ENCODE measurements around the gene ARL13B.
"Not testable (repeated sequence)": the region's sequence is repeated elsewhere in the genome, so short reads cannot be mapped to it uniquely, and the experiment has no call there.

Gene ARL13B

DNA sequence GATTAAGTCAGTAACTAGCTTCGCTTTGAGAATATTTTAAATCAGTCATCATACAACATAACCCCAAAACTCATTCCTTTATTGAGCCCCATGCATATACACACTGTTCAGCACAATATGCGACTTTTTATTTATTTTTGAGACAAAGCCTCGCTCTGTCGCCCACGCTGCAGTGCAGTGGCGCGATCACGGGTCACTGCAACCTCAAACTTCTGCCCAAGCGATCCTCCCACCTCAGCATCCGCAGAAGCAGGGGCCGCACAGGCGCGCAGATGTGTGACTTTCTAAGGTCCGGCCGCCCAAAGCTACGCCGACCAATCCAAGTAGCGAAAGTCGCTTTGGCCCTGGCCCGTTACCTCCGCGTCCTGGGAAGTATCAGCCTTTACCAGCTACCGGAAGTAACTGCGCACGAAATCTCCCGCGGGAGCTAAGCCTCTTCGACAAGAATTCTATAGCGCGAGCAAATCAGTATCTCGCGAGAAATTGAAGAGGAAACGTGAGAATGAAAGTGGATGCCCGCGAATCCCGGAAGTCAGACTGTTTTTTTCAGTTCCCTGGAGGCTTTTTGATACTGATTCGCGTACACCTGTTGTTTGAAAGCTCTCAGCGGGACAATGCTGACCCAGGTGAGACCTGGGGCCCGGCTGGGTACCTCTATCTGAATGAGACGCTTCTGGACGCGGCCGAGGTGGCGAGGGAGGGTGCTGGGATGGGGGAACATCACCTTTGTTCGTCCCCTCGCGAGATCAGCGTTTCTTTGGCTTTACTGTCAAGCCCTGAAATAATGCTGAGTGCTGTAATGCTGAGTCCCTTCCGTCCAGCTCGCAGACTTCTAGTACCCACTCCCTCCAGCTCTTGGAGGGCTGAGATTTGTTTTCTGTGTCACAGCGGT lies 82.8 kb downstream of the ARL13B start, which contains the start of the genes DHFR2 and NSUN3:
TSS of gene DHFR2 (minus strand) at position 404 of the 892 bp plus-strand sequence. CDS start 1,405 bp downstream, outside the sequence.
TSS of gene NSUN3 (plus strand) at position 549 of the 892 bp plus-strand sequence. CDS start at position 615, 66 bp downstream.
- DNase-seq (ENCODE audit: low read depth, low spot score) = peak; percentile 98

DNA sequence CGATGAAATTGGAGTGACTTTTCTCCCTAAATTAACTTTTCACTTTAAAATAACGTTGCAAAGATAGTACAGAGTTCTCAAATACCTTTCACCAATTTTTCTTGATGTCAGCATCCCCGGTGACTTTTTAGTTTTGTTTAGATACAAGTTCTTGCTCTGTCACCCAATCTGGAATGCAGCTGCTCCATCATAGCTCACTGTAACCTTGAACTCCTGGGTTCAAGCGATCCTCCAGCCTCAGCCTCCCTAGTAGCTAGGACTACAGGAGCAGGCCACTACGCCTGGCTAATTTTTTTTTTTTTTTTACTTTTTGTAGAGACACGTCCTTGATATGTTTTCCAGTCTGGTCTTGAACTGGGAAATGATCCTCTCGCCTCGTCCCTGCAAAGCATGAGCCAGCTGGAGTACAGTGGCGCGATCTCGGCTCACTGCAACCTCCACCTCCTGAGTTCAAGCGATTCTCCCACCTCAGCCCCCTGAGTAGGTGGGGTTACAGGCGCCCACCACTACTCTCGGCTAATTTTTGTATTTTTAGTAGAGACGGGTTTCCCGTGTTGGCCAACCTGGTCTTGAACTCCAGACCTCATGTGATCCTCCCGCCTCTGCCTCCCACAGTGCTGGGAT lies 83.7 kb downstream of the ARL13B start:
- DNase-seq (ENCODE audit: low read depth, low spot score) = no peak

GRCh38 chr3:94064243-94064860 lies 84.4 kb downstream of the ARL13B start:
- DNase-seq (ENCODE audit: low read depth, low spot score) = no peak

DNA sequence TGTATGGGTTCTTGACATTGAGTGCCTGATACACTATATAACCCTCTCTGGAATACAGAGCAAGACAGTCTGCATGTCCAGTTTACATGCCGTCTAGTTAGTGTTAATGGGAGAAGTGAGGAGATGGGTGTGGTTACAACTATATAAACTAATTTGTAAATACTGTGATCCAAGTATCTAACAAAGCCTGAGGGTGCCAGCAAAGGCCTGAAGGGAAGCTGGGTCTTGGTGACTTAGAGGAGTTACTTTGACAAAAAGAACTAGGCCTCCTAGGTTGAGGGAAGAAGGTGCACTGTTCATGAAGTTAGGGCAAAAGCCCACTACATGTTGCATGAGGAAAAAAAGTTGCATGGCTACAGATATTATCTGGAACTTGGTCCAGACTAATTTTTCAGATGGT lies 85.2 kb downstream of the ARL13B start:
- DNase-seq (ENCODE audit: low read depth, low spot score) = no peak

GRCh38 chr3:94065819-94066480 lies 86.0 kb downstream of the ARL13B start:
- DNase-seq (ENCODE audit: low read depth, low spot score) = no peak

- DNase-seq (ENCODE audit: low read depth, low spot score) = no peak
Measured at GRCh38 chr3:94066506-94067500, 86.8 kb downstream of the ARL13B start.

GRCh38 chr3:94069194-94069813 lies 89.3 kb downstream of the ARL13B start:
- DNase-seq (ENCODE audit: low read depth, low spot score) = no peak

GRCh38 chr3:94070341-94070911 lies 90.5 kb downstream of the ARL13B start:
- no peak for DNase-seq (ENCODE audit: low read depth, low spot score)

GRCh38 chr3:94071713-94072284 lies 91.8 kb downstream of the ARL13B start:
- no peak for DNase-seq (ENCODE audit: low read depth, low spot score)

- DNase-seq (ENCODE audit: low read depth, low spot score) = no peak
Measured at GRCh38 chr3:94076055-94076454, 96.1 kb downstream of the ARL13B start.

GRCh38 chr3:94080552-94080951 lies 100.6 kb downstream of the ARL13B start:
- DNase-seq (ENCODE audit: low read depth, low spot score) = not testable (repeated sequence)

GRCh38 chr3:94081884-94082283 lies 101.9 kb downstream of the ARL13B start:
- DNase-seq (ENCODE audit: low read depth, low spot score) = no peak

GRCh38 chr3:94082391-94082937 lies 102.5 kb downstream of the ARL13B start:
- DNase-seq (ENCODE audit: low read depth, low spot score) = no peak

DNA sequence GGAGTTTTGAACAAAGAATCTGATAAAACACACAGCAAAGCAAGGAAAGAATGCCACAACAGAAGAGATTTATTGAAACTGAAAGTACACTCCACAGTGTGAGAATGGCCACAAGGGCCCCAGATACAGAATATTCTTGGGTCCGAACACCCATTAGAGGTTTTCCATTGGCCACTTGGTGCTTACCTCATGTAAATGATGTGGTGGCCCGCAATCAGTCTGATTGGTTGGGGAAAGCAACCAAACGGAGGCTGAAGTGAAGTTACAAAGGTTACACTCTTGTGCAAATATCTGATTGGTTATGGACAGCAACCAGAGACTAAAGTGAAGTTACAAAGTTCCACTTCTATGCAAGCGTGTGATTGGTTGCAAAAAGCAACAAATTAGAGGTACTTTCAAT lies 103.3 kb downstream of the ARL13B start:
- DNase-seq (ENCODE audit: low read depth, low spot score) = no peak

DNA sequence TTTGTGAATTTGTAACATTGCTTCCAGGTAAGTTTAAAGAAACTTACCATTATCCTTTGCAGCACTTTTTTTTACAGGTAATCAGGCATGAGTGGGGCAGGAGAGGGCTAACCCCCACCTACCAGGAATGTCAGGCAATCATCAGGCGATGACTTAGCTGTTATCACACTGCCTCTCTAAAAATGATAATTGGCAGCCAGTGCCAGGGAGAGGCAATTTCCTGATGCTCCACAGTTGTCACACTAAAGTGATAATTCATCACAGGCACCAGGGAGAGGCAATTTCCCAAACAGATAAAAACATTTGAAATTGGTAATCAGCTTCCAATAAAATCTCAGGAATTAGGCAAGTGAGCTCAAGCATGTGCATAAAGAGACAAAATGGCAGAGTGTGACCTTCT lies 109.2 kb downstream of the ARL13B start:
- DNase-seq (ENCODE audit: low read depth, low spot score) = no peak

DNA sequence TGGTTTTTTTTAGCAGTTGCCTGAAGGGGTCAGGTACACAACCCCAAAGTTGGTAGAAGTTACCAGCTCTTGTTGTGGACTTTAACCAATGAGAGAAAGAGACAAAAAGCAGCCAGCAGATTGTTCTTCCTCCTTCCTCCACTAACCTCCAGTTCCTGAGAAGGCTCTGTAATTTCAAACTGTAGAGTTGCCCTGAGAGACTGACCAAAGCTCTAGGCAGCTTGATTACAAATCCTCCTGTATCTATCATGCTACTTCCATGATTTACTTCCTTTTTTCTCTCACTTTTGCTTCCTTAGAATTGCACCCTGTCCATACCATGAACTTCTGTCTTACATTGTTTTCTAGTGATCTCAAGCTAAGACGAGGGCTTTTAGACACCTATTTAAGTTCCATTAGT lies 112.1 kb downstream of the ARL13B start:
- DNase-seq (ENCODE audit: low read depth, low spot score) = no peak

GRCh38 chr3:94093151-94093550 lies 113.2 kb downstream of the ARL13B start:
- DNase-seq (ENCODE audit: low read depth, low spot score) = no peak

GRCh38 chr3:94095111-94095510 lies 115.2 kb downstream of the ARL13B start:
- DNase-seq (ENCODE audit: low read depth, low spot score) = no peak

DNA sequence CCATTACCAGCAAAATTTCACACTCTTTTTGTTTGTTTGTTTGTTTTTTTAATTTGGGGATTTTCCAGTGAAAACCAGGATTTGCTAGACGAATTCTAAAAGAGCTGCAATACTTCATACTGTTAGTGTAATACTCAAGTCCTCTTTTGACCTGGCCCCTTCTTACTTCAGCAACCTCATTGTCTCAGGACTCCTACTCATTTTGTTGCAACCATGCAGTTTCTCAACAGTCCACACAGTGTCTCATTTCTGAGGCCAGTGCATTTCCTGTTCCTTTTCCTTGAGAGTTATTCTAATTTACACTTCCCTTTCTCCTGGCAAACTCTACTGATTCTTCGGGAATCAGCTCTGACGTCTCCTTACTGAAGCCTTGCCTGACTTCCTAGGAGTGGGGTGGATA lies 118.5 kb downstream of the ARL13B start:
- no peak for DNase-seq (ENCODE audit: low read depth, low spot score)

Measured in iPS DF 19.7 (cell line).